22Rv1 (cell line): Measurements from ENCODE around the gene CRADD.

Source experiments
- CTCF ChIP-seq: fragments of 450-650 bp; IDR thresholded peaks from 2 replicates; pipeline ENCODE4 v1.5.1; 2017; ENCODE audit warnings: mild to moderate bottlenecking
- ZFX ChIP-seq: fragments of 450-650 bp; IDR thresholded peaks from 2 replicates; pipeline ENCODE4 v1.6.1; 2017; ENCODE audit warnings: antibody characterized with exemption, borderline replicate concordance

DNA sequence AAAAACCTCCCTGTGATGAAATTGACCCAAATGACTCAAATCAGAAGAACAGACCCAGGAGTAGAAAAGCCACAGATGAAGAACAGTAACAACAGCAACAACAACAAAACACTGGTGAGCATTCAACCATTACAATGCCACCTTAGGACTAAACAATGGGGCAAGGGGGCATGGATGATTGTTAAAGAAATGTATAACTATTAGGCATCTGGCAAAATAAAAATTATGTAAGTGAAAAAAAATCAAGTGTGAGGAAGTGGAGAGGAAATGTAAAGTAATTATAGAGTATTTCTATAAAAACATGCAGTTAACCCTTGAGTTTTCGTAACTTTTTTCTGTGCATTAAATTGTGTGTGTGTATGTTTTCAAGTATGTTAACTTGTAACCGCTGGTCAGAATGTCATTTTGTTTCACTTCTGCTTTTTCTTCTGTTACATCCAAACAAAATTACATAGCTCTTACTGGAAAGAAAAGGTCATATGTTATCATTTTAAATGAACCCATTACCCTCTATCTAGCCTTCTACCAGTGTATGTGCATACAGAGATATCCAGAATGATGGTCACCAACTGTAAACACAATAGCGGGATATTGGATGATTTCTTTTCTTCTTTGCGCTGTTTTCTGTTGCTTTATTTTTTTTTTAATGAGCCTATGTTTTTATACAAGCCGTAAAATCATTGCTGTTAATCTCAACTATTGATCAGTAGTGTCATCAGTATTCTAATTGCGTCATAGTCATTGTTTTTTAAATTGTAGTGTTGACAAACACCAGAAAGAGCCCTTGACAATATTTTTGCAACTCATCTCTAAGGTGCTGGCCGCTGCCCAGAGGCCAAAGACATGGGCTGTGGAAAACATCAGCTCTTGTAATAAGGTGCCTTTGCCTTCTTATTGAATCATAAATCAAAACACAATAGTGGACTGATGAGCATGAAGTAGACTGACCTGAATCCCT is 170.6 kb downstream of the CRADD start:
- TF ChIP-seq ZFX = no peak
- TF ChIP-seq CTCF = no peak
